ENCODE results near the gene ANGEL1.

The ANGEL1 gene

GRCh38 chr14:76808990-76809389 is 3.7 kb downstream of the ANGEL1 start:
- H3K9me2 ChIP-seq (replicated peaks; ENCODE audit: insufficient read depth, low read length) = no peaks in the 10 kb centered on the region
- H2AFZ ChIP-seq (ENCODE audit: low read depth, low read length, severe bottlenecking) = no peak overlapping the region
- no peak overlapping the region for H3K4me2 ChIP-seq (ENCODE audit: low read depth, low read length, poor library complexity, severe bottlenecking)
- no peaks in the 10 kb centered on the region for H3F3A ChIP-seq (ENCODE audit: insufficient read depth)
- H3K9me3 ChIP-seq (ENCODE audit: insufficient read depth, low read length) = no peaks in the 10 kb centered on the region
- no peaks in the 10 kb centered on the region for H4K20me1 ChIP-seq (ENCODE audit: low read depth, low read length)
- H3K79me2 ChIP-seq (ENCODE audit: insufficient read depth, low read length) = peaks cover 3% of the 10 kb centered on the region; the same call in 1 of the 2 replicates
- no peaks in the 10 kb centered on the region for H3K36me3 ChIP-seq (ENCODE audit: low read length)
- H3K4me3 ChIP-seq (ENCODE audit: insufficient read depth, low read length, poor library complexity, severe bottlenecking) = no peak overlapping the region
- no peaks in the 10 kb centered on the region for H3K27me3 ChIP-seq (ENCODE audit: low read length)
- H3K9ac ChIP-seq (ENCODE audit: low read length) = no peak overlapping the region
- H3K27ac ChIP-seq (ENCODE audit: low read depth, low read length) = no peak overlapping the region
- TF ChIP-seq EZH2phosphoT487 (conservative IDR thresholded peaks at IDR 0.05; ENCODE audit: low read length) = no peak
- TF ChIP-seq CTCF (IDR thresholded peaks at IDR 0.05; ENCODE audit: insufficient read depth, low read length, poor library complexity, severe bottlenecking) = no peak

DNA sequence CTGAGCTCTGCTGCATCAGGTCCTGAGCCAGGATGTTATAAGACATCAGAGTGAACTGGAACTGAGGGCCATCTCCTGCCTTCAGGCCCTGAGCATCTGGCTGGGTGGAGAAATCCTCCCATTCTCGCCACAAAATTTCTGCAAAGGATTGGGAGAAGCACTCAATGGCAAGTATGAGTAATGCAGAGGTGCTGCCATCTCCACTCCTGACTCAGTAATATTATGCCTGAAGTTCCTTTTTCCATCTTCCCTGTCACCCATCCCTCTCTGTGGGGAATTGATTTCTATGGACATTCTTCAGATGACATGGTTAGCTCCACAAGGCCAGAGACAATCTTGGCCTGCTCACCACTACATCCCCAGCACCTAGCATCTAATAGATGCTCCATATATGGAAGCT is 4.7 kb downstream of the ANGEL1 start:
- TF ChIP-seq EZH2phosphoT487 (conservative IDR thresholded peaks at IDR 0.05; ENCODE audit: low read length) = no peak
- no peak for TF ChIP-seq CTCF (IDR thresholded peaks at IDR 0.05; ENCODE audit: insufficient read depth, low read length, poor library complexity, severe bottlenecking)
- Histone ChIP-seq H3K9me3 (ENCODE audit: insufficient read depth, low read length) (no peaks in the 10 kb centered on the region), H3K27ac (ENCODE audit: low read depth, low read length) (no peak overlapping the region), H3K4me3 (ENCODE audit: insufficient read depth, low read length, poor library complexity, severe bottlenecking) (no peak overlapping the region), H2AFZ (ENCODE audit: low read depth, low read length, severe bottlenecking) (no peak overlapping the region), H3F3A (ENCODE audit: insufficient read depth) (no peaks in the 10 kb centered on the region), H3K79me2 (ENCODE audit: insufficient read depth, low read length) (peaks cover 3% of the 10 kb centered on the region; the same call in 1 of the 2 replicates), H4K20me1 (ENCODE audit: low read depth, low read length) (no peaks in the 10 kb centered on the region), H3K27me3 (ENCODE audit: low read length) (no peaks in the 10 kb centered on the region), H3K9ac (ENCODE audit: low read length) (no peak overlapping the region), H3K36me3 (ENCODE audit: low read length) (no peaks in the 10 kb centered on the region), H3K9me2 (replicated peaks; ENCODE audit: insufficient read depth, low read length) (no peaks in the 10 kb centered on the region), H3K4me2 (ENCODE audit: low read depth, low read length, poor library complexity, severe bottlenecking) (no peak overlapping the region)

DNA sequence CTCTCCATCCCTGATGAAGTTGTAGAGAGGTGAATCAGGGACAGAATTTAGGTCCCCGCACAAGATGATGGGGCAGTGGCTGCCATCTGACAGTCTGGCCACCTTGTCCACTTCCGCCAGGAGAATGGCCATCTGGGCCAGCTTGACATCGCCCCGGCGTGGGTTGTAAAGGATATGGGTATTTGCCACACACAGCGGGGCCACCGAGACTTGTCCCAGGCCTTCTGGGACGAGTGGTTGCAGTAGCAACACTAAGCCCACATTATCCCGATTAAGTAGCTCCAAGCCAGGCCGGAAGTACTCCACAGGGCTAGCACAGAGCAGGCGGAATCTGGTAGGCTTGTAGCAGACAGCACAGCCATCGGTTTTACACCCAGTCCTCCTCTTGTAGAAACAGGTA is 6.2 kb downstream of the ANGEL1 start:
- Histone ChIP-seq H3K79me2 (ENCODE audit: insufficient read depth, low read length) (peaks cover 3% of the 10 kb centered on the region; the same call in 1 of the 2 replicates), H3K9me3 (ENCODE audit: insufficient read depth, low read length) (no peaks in the 10 kb centered on the region), H3K9me2 (replicated peaks; ENCODE audit: insufficient read depth, low read length) (no peaks in the 10 kb centered on the region), H2AFZ (ENCODE audit: low read depth, low read length, severe bottlenecking) (no peak overlapping the region), H3K36me3 (ENCODE audit: low read length) (no peaks in the 10 kb centered on the region), H3F3A (ENCODE audit: insufficient read depth) (no peaks in the 10 kb centered on the region), H3K4me3 (ENCODE audit: insufficient read depth, low read length, poor library complexity, severe bottlenecking) (no peak overlapping the region), H3K4me2 (ENCODE audit: low read depth, low read length, poor library complexity, severe bottlenecking) (no peak overlapping the region), H3K27ac (ENCODE audit: low read depth, low read length) (no peak overlapping the region), H3K9ac (ENCODE audit: low read length) (no peak overlapping the region), H4K20me1 (ENCODE audit: low read depth, low read length) (no peaks in the 10 kb centered on the region), H3K27me3 (ENCODE audit: low read length) (no peaks in the 10 kb centered on the region)
- no peak for TF ChIP-seq EZH2phosphoT487 (conservative IDR thresholded peaks at IDR 0.05; ENCODE audit: low read length)
- TF ChIP-seq CTCF (IDR thresholded peaks at IDR 0.05; ENCODE audit: insufficient read depth, low read length, poor library complexity, severe bottlenecking) = no peak
